HL-60 (cell line): ENCODE results near the gene FARP1.
"Not testable (repeated sequence)": the region's sequence is repeated elsewhere in the genome, so short reads cannot be mapped to it uniquely, and the experiment has no call there.

Source experiments
- DNase-seq, 2 experiments: peaks; one replicate each; pipeline ENCODE4 v3.0.0-alpha.2; 2010 to 2020; ENCODE audit warnings: low read depth in 1 of 2, low spot score in 1 of 2
- H3K27ac ChIP-seq: fragments of 250-450 bp; sonication (Bioruptor Pico); replicated peaks from 2 replicates; pipeline ENCODE4 v1.5.1; 2020; ENCODE audit warnings: mild to moderate bottlenecking, moderate library complexity
- H3K27me3 ChIP-seq: fragments of 250-450 bp; sonication (Bioruptor Pico); 2 replicates; pipeline ENCODE4 v1.5.1; 2021; ENCODE audit warnings: mild to moderate bottlenecking, moderate library complexity; ENCODE audit not compliant: insufficient read depth, poor library complexity, severe bottlenecking
- H3K4me3 ChIP-seq: replicated peaks from 2 replicates; pipeline ENCODE4 v1.5.1; 2011; ENCODE audit warnings: mild to moderate bottlenecking, control low read depth, low read length; ENCODE audit not compliant: insufficient read depth
- GABPA ChIP-seq: IDR thresholded peaks from 2 replicates; pipeline ENCODE4 v1.6.1; 2012; ENCODE audit warnings: low read depth
- POLR2AphosphoS5 ChIP-seq: IDR thresholded peaks from 2 replicates; pipeline ENCODE4 v1.6.1; 2012; ENCODE audit warnings: low read depth
- SPI1 ChIP-seq: IDR thresholded peaks from 2 replicates; pipeline ENCODE4 v1.6.1; 2012; ENCODE audit warnings: low read depth, mild to moderate bottlenecking, borderline replicate concordance
- TF ChIP-seq, protein P1 (sequence below): IDR thresholded peaks from one replicate; pipeline ENCODE4 v1.5.1; 2011; ENCODE audit warnings: low read length, control low read depth, inconsistent platforms; ENCODE audit not compliant: insufficient read depth
- TF ChIP-seq, protein P2 (sequence below): IDR thresholded peaks from 2 replicates; pipeline ENCODE4 v1.6.1; 2012; ENCODE audit warnings: low read depth; ENCODE audit not compliant: insufficient replicate concordance

FARP1 gene

DNA sequence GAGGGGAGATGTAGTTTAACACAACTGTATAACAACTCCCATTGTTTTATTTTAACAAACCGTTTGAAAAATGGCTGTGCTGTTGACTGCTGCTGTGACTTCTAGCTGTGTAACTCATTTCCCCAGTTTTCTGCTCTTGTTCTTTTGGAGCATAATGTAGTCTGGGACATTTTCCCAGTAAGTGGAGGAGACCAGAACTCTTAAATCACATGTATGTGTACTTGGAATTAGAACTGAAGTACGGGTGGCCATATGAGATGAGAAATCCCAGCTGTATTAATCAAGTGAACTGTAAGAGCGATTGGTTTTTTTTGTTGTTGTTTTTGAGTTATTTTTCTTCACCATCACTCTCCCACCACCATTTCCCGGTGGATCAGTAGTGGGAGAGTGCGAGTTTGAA is 83.6 kb downstream of the FARP1 start:
- Histone ChIP-seq H3K27ac (no peak overlapping the region), H3K4me3 (no peak overlapping the region), H3K27me3 (peaks cover 7% of the 10 kb centered on the region)
- no peak for TF ChIP-seq SPI1
- no peak for TF ChIP-seq GABPA
- no peak for TF ChIP-seq POLR2AphosphoS5
- TF ChIP-seq, protein P1, sequence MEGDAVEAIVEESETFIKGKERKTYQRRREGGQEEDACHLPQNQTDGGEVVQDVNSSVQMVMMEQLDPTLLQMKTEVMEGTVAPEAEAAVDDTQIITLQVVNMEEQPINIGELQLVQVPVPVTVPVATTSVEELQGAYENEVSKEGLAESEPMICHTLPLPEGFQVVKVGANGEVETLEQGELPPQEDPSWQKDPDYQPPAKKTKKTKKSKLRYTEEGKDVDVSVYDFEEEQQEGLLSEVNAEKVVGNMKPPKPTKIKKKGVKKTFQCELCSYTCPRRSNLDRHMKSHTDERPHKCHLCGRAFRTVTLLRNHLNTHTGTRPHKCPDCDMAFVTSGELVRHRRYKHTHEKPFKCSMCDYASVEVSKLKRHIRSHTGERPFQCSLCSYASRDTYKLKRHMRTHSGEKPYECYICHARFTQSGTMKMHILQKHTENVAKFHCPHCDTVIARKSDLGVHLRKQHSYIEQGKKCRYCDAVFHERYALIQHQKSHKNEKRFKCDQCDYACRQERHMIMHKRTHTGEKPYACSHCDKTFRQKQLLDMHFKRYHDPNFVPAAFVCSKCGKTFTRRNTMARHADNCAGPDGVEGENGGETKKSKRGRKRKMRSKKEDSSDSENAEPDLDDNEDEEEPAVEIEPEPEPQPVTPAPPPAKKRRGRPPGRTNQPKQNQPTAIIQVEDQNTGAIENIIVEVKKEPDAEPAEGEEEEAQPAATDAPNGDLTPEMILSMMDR, result no peak
- TF ChIP-seq, protein P2, sequence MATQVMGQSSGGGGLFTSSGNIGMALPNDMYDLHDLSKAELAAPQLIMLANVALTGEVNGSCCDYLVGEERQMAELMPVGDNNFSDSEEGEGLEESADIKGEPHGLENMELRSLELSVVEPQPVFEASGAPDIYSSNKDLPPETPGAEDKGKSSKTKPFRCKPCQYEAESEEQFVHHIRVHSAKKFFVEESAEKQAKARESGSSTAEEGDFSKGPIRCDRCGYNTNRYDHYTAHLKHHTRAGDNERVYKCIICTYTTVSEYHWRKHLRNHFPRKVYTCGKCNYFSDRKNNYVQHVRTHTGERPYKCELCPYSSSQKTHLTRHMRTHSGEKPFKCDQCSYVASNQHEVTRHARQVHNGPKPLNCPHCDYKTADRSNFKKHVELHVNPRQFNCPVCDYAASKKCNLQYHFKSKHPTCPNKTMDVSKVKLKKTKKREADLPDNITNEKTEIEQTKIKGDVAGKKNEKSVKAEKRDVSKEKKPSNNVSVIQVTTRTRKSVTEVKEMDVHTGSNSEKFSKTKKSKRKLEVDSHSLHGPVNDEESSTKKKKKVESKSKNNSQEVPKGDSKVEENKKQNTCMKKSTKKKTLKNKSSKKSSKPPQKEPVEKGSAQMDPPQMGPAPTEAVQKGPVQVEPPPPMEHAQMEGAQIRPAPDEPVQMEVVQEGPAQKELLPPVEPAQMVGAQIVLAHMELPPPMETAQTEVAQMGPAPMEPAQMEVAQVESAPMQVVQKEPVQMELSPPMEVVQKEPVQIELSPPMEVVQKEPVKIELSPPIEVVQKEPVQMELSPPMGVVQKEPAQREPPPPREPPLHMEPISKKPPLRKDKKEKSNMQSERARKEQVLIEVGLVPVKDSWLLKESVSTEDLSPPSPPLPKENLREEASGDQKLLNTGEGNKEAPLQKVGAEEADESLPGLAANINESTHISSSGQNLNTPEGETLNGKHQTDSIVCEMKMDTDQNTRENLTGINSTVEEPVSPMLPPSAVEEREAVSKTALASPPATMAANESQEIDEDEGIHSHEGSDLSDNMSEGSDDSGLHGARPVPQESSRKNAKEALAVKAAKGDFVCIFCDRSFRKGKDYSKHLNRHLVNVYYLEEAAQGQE, result no peak
- no peak for DNase-seq

DNA sequence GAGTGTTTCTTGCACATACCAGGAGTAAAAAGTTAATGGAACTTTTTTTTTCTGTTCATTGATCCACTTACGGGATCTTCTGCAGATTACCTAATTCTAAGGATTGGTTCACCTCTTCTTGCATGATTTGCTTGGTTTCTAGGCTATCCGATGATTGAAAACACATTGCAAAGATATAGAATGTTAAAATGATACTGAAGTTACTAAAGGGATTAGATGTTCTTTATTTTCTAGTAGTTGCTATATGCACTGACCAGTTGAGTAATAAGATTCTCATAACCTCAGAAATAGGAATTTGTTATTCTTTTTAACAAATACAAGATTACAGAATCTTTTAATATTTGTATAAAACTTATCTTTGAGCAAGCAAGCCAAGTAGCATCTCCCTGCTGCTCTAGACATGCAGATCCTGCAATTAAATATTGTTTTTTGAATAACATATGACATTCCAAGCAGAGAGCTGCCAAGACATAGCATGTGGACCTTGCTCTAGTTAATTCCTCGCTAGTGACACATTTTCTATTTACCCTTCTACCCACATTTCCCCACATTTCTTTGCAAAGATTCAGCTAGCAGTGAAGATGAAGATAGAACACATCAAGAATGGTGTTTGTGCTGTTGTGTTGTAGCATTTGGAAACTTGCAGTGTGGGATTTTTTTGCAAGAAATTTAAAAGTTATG is 85.9 kb downstream of the FARP1 start:
- peaks cover 7% of the 10 kb centered on the region for H3K27me3 ChIP-seq
- no peak for DNase-seq
- no peak overlapping the region for H3K27ac ChIP-seq
- TF ChIP-seq SPI1, result no peak
- TF ChIP-seq GABPA, result no peak
- TF ChIP-seq, protein P2, result no peak
- TF ChIP-seq, protein P1, result no peak
- no peak overlapping the region for H3K4me3 ChIP-seq

DNA sequence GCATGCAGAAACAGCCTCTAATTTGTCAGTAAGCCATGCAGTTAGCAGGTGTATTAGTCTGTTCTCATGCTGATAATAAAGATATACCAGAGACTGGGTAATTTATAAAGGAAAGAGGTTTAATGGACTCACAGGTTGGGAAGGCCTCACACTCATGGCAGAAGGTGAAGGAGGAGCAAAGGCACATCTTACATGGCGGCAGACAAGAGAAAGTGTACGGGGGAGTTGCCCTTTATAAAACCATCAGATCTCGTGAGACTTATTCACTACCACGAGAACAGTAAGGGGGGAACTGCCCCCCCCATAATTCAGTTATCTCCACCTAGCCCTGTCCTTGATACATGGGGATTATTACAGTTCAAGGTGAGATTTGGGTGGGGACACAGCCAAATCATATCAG is 87.9 kb downstream of the FARP1 start:
- not testable (repeated sequence) for H3K4me3 ChIP-seq, H3K27ac ChIP-seq, DNase-seq, H3K27me3 ChIP-seq

DNA sequence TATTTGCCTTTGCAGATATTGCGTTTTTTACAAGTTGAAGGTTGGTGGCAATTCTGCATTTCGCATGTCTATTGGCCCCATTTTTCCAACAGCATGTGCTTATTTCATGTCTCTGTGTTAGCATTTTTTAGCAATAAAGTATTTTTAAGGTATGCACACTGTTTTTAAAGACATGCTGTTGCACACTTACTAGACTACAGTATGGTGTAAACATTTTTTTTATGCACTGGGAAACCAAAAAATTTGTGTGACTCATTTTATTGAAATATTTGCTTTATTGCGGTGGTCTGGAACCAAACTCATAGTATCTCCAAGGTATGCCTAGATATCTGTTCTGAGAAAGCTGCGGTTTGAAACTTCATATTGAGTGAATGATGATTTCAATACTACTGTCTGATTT is 89.6 kb downstream of the FARP1 start:
- DNase-seq, result no peak
- no peak overlapping the region for H3K4me3 ChIP-seq

More for the DNA sequence above, 89.6 kb downstream of the FARP1 start:
- TF ChIP-seq, protein P2, result no peak
- TF ChIP-seq POLR2AphosphoS5, result no peak
- TF ChIP-seq GABPA, result no peak
- TF ChIP-seq, protein P1, result no peak
- TF ChIP-seq SPI1, result no peak
- H3K27me3 ChIP-seq, result peaks cover 4% of the 10 kb centered on the region
- no peak overlapping the region for H3K27ac ChIP-seq
